Measurements from ENCODE around the gene BRME1. TPM values are rescaled to one million over a fixed set of nuclear protein-coding genes. Genes with fewer than 3 reads are reported as not detected.

The BRME1 gene
- total and polyA plus RNA-seq, 2 of the 13 experiments (the other 11 are each of a cell fraction or from before 2014, with no cell fraction given) = 0.74 to 1.5 TPM

GRCh38 chr19:13905634-13906520 lies at the start of gene BRME1, which contains the start of gene CC2D1A (continued):
- TF ChIP-seq ZMAT3 (CRISPR knock-in tag; conservative IDR thresholded peaks at IDR 0.05) = peak; percentile 97
- no peak; the same call in 1 of the 2 replicates for TF ChIP-seq ZNF615 (CRISPR knock-in tag; IDR thresholded peaks at IDR 0.05; ENCODE audit: borderline replicate concordance)
- TF ChIP-seq TRAFD1 (CRISPR knock-in tag; IDR thresholded peaks at IDR 0.05; ENCODE audit: borderline replicate concordance) = no peak
- TF ChIP-seq ZNF33A (CRISPR knock-in tag; IDR thresholded peaks at IDR 0.05; ENCODE audit: borderline replicate concordance) = no peak
- TF ChIP-seq ZBTB8A (CRISPR knock-in tag; IDR thresholded peaks at IDR 0.05; ENCODE audit: borderline replicate concordance, low read depth) = 0 out of 2 replicates have a peak, but pooled peaks have one; percentile 45
- peak; percentile 68; the same call in 1 of the 2 replicates for TF ChIP-seq NRL (CRISPR knock-in tag; IDR thresholded peaks at IDR 0.05; ENCODE audit: borderline replicate concordance)
- TF ChIP-seq KDM3A (CRISPR knock-in tag; IDR thresholded peaks at IDR 0.05; ENCODE audit: low read depth) = peak; percentile 68; the same call in 1 of the 2 replicates
- TF ChIP-seq CBX5 (CRISPR knock-in tag; IDR thresholded peaks at IDR 0.05; ENCODE audit: borderline replicate concordance) = peak; percentile 48; the same call in 1 of the 2 replicates
- peak; percentile 58; the same call in 1 of the 2 replicates for TF ChIP-seq ISL2 (CRISPR knock-in tag; IDR thresholded peaks at IDR 0.05)
- TF ChIP-seq POGK (CRISPR knock-in tag; conservative IDR thresholded peaks at IDR 0.05) = peak; percentile 87; the same call in 1 of the 2 replicates
- TF ChIP-seq, protein P1, sequence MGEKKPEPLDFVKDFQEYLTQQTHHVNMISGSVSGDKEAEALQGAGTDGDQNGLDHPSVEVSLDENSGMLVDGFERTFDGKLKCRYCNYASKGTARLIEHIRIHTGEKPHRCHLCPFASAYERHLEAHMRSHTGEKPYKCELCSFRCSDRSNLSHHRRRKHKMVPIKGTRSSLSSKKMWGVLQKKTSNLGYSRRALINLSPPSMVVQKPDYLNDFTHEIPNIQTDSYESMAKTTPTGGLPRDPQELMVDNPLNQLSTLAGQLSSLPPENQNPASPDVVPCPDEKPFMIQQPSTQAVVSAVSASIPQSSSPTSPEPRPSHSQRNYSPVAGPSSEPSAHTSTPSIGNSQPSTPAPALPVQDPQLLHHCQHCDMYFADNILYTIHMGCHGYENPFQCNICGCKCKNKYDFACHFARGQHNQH (CRISPR knock-in tag; IDR thresholded peaks at IDR 0.05) = peak; percentile 64
- TF ChIP-seq DMTF1 (CRISPR knock-in tag; IDR thresholded peaks at IDR 0.05) = no peak
- no peak for TF ChIP-seq ZNF672 (CRISPR knock-in tag; IDR thresholded peaks at IDR 0.05)
- TF ChIP-seq ISX (CRISPR knock-in tag; conservative IDR thresholded peaks at IDR 0.05) = no peak
- no peak for TF ChIP-seq CREM (IDR thresholded peaks at IDR 0.05)
- TF ChIP-seq CREM (CRISPR knock-in tag; IDR thresholded peaks at IDR 0.05) = no peak
- TF ChIP-seq, protein P2, sequence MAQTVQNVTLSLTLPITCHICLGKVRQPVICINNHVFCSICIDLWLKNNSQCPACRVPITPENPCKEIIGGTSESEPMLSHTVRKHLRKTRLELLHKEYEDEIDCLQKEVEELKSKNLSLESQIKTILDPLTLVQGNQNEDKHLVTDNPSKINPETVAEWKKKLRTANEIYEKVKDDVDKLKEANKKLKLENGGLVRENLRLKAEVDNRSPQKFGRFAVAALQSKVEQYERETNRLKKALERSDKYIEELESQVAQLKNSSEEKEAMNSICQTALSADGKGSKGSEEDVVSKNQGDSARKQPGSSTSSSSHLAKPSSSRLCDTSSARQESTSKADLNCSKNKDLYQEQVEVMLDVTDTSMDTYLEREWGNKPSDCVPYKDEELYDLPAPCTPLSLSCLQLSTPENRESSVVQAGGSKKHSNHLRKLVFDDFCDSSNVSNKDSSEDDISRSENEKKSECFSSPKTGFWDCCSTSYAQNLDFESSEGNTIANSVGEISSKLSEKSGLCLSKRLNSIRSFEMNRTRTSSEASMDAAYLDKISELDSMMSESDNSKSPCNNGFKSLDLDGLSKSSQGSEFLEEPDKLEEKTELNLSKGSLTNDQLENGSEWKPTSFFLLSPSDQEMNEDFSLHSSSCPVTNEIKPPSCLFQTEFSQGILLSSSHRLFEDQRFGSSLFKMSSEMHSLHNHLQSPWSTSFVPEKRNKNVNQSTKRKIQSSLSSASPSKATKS (CRISPR knock-in tag; IDR thresholded peaks at IDR 0.05) = no peak
